GM12878 (cell line): ENCODE results near the gene CNPPD1. TPM values are rescaled to one million over a fixed set of nuclear protein-coding genes. Genes with fewer than 3 reads are reported as not detected.

Source experiments
- ATF7 ChIP-seq: fragments of 450-650 bp; IDR thresholded peaks from 2 replicates; pipeline ENCODE4 v1.6.1; 2016; ENCODE audit warnings: low read depth, mild to moderate bottlenecking
- BCL3 ChIP-seq: IDR thresholded peaks from 2 replicates; pipeline ENCODE4 v1.6.1; 2011; ENCODE audit warnings: borderline replicate concordance, low read depth, mild to moderate bottlenecking, moderate library complexity, low read length; ENCODE audit not compliant: insufficient read depth, poor library complexity, severe bottlenecking
- CEBPB ChIP-seq, 2 experiments: fragments of 150-350 bp in 1 of 2; IDR thresholded peaks; 2 replicates each; pipeline ENCODE4 v1.6.1; 2012 to 2014; ENCODE audit warnings: low read depth in 2 of 2, low read length in 2 of 2, borderline replicate concordance in 1 of 2, inconsistent platforms in 1 of 2
- EED ChIP-seq: sonication (generic); IDR thresholded peaks from 2 replicates; pipeline ENCODE4 v1.6.1; 2016; ENCODE audit warnings: antibody characterized with exemption, low read depth
- ELK1 ChIP-seq: IDR thresholded peaks from 2 replicates; pipeline ENCODE4 v1.6.1; 2012; ENCODE audit warnings: low read depth, low read length, improper control_type of control experiment
- HDGF ChIP-seq: fragments of 450-650 bp; IDR thresholded peaks from 2 replicates; pipeline ENCODE4 v1.6.1; 2016; ENCODE audit warnings: antibody characterized with exemption
- HSF1 ChIP-seq: fragments of 150-350 bp; IDR thresholded peaks from 2 replicates; pipeline ENCODE4 v1.6.1; 2014; ENCODE audit warnings: mild to moderate bottlenecking, low read depth, low read length
- IKZF1 ChIP-seq: fragments of 450-650 bp; conservative IDR thresholded peaks from 2 replicates; pipeline ENCODE4 v1.6.1; 2017; ENCODE audit warnings: antibody characterized with exemption, mild to moderate bottlenecking
- JUND ChIP-seq: IDR thresholded peaks from 2 replicates; pipeline ENCODE4 v1.6.1; 2012; ENCODE audit warnings: low read depth, mild to moderate bottlenecking, low read length, improper control_type of control experiment, moderate library complexity
- MTA3 ChIP-seq: IDR thresholded peaks from 2 replicates; pipeline ENCODE4 v1.6.1; 2012; ENCODE audit warnings: low read length, inconsistent platforms, borderline replicate concordance
- POU2F2 ChIP-seq: IDR thresholded peaks from 3 replicates; pipeline ENCODE4 v1.6.1; 2011; ENCODE audit warnings: low read depth, mild to moderate bottlenecking, low read length, borderline replicate concordance
- SMARCA5 ChIP-seq: fragments of 450-650 bp; IDR thresholded peaks from 2 replicates; pipeline ENCODE4 v1.6.1; 2017; ENCODE audit warnings: mild to moderate bottlenecking
- STAT1 ChIP-seq: fragments of 450-650 bp; conservative IDR thresholded peaks from 2 replicates; pipeline ENCODE4 v1.6.1; 2014; ENCODE audit warnings: antibody characterized with exemption, mild to moderate bottlenecking
- TCF3 ChIP-seq: IDR thresholded peaks from 2 replicates; pipeline ENCODE4 v1.6.1; 2012; ENCODE audit warnings: low read depth, mild to moderate bottlenecking, low read length, borderline replicate concordance; ENCODE audit not compliant: insufficient read depth
- TCF7 ChIP-seq: IDR thresholded peaks from 2 replicates; pipeline ENCODE4 v1.6.1; 2014; ENCODE audit warnings: antibody characterized with exemption, borderline replicate concordance
- YY1 ChIP-seq: IDR thresholded peaks from 2 replicates; pipeline ENCODE4 v1.6.1; 2011; ENCODE audit warnings: low read depth, mild to moderate bottlenecking, low read length
- ZBTB33 ChIP-seq: fragments of 450-650 bp; IDR thresholded peaks from 2 replicates; pipeline ENCODE4 v1.6.1; 2017; ENCODE audit warnings: mild to moderate bottlenecking
- ZBTB4 ChIP-seq: fragments of 450-650 bp; formaldehyde crosslinking; IDR thresholded peaks from 2 replicates; pipeline ENCODE4 v1.4.0; 2022; ENCODE audit warnings: mild to moderate bottlenecking, moderate library complexity
- ZNF622 ChIP-seq: fragments of 450-650 bp; IDR thresholded peaks from 2 replicates; pipeline ENCODE4 v1.6.1; 2017; ENCODE audit warnings: mild to moderate bottlenecking, inconsistent platforms
- polyA plus RNA-seq, 11 experiments: library from polyadenylated mRNA; depleted of rRNA in 4 of 11; unstranded in 6 of 11; stranded (reverse) in 5 of 11; fragments of >200 nt; fragmentation: Nextera tagmentation in 4 of 11; fragmentation: Illumina TruSeq in 1 of 11; extraction: Ambion mirVana in 4 of 11; extraction: Trizol in 1 of 11; gene quantifications; 1 replicate in 1 of 11; 2 replicates in 10 of 11; pipeline versions ENCODE4 v1.2.1 to v1.2.3, GENCODE V29; 2011 to 2016; ENCODE audit warnings: inconsistent platforms in 2 of 11, missing spikeins in 2 of 11, low read depth in 1 of 11
- total RNA-seq, 4 experiments: library from RNA; depleted of rRNA in 3 of 4; stranded (reverse); fragments of >200 nt in 3 of 4; fragmentation: Illumina TruSeq in 1 of 4; extraction: Trizol in 1 of 4; gene quantifications; 2 replicates each; pipeline versions ENCODE4 v1.2.1 to v1.2.3, GENCODE V29; 2013 to 2021

The CNPPD1 gene
- total and polyA plus RNA-seq, 10 of the 15 experiments (the other 5 are each of a cell fraction or from before 2014, with no cell fraction given) = 12.2 to 86.6 (median 43.4) TPM

- no peak for TF ChIP-seq ZBTB4 (CRISPR knock-in tag)
- TF ChIP-seq MTA3 = no peak
- no peak for TF ChIP-seq STAT1
- peak; percentile 55; the same call in 1 of the 2 replicates for TF ChIP-seq IKZF1
- TF ChIP-seq HSF1 = no peak
- TF ChIP-seq ZBTB33 = no peak
- TF ChIP-seq JUND = no peak
- no peak for TF ChIP-seq ATF7
- no peak for TF ChIP-seq BCL3
- TF ChIP-seq CEBPB (IDR thresholded peaks at IDR 0.05; ENCODE audit: borderline replicate concordance in 1 of 2, low read depth in 2 of 2, low read length in 2 of 2) = no peak
- no peak; the same call in 1 of the 2 replicates for TF ChIP-seq EED
- no peak for TF ChIP-seq TCF7
- TF ChIP-seq ZNF622 = no peak
- TF ChIP-seq YY1 = peak; percentile 78
- peak; percentile 39; the same call in 1 of the 2 replicates for TF ChIP-seq HDGF
- 0 out of 2 replicates have a peak, but pooled peaks have one; percentile 48 for TF ChIP-seq TCF3
- TF ChIP-seq SMARCA5 = peak; percentile 70; the same call in 1 of the 2 replicates
- TF ChIP-seq ELK1 = 0 out of 2 replicates have a peak, but pooled peaks have one; percentile 33
- TF ChIP-seq POU2F2 = peak; percentile 52; the same call in 1 of the 3 replicates
Observed at GRCh38 chr2:219160186-219161017, 16.3 kb downstream of the CNPPD1 start, which contains the start of gene NHEJ1 (continued).
